IPS DF 4.7 (cell line): ENCODE data around the gene CLASP1.

Experiments
- DNase-seq: peaks from one replicate; pipeline ENCODE4 v3.0.0-alpha.2; 2013; ENCODE audit warnings: low spot score; ENCODE audit errors: extremely low read depth

Gene CLASP1

GRCh38 chr2:121541495-121541894 lies 107.8 kb downstream of the CLASP1 start:
- DNase-seq: no peak

DNA sequence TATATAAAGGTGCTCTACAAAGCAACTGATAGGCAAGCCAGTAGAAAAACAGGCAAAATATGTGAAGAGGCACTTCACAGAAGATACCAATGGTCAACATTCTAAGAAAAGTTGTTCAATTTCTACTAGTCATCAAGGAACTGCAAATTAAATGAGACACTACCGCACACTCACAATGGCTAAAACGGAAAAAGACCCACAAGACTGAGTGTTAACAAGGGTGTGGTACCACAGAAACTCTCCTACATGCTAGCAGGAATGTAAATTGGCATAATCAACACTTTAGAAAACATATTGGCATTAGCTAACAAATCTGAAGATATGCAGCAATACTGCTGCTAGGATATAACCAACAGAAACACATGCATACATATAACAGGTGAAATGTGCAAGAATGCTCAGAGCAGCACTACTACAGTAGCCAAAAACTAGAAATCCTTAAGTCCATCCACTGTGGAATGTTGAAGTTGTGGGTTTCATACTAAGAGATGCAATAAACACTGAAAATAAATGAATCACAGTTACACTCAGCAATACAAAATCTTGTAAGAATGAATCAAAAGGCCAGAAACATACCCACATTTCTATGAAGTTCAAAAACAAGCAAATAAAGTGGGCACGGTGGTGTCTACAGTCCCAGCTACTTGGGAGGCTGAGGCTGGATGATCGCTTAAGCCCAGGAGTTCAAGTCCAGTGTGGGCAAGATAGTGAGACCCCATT lies 109.4 kb downstream of the CLASP1 start:
- DNase-seq: no peak

GRCh38 chr2:121536850-121537557 lies 112.3 kb downstream of the CLASP1 start:
- DNase-seq: no peak

DNA sequence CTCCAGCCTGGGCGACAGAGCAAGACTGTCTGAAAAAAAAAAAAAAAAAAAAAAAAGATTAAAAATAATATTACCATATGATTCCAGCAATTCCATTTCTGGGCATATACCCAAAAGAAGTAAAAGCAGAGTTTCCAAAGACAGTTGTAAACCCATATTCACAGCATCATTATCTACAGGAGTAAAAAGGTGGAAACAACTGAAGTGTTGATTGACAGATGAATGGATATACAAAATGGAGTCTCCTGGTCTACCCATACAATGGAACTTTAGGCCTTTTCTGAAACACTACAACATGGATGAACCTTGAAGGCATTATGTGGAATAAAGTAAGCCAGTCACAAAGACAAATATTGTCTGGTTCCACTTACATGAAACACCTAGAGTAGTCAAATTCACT lies 112.9 kb downstream of the CLASP1 start:
- DNase-seq: no peak

GRCh38 chr2:121534007-121534406 lies 115.3 kb downstream of the CLASP1 start:
- no peak for DNase-seq

- DNase-seq: no peak
These were observed 116.4 kb downstream of the CLASP1 start for GRCh38 chr2:121532894-121533293.

DNA sequence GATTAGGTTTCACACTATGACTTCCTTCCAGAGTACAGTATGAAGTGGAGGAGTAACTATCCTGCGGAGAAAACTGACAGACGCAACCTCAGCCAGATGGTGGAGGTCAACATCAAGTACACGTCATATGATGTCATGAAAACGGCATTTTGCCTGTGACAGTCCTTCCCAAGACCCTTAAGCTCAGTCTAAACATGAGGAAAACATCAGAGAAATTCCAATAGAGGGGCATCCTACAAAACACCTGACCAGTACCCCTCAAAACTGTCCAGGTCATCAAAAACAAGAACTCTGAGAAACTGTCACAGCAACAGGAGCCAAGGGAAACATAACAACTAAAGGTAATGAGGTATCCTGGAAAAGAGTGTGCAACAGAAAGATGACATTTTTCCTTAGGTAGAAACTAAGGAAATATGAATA lies 116.9 kb downstream of the CLASP1 start:
- DNase-seq: no peak

DNA sequence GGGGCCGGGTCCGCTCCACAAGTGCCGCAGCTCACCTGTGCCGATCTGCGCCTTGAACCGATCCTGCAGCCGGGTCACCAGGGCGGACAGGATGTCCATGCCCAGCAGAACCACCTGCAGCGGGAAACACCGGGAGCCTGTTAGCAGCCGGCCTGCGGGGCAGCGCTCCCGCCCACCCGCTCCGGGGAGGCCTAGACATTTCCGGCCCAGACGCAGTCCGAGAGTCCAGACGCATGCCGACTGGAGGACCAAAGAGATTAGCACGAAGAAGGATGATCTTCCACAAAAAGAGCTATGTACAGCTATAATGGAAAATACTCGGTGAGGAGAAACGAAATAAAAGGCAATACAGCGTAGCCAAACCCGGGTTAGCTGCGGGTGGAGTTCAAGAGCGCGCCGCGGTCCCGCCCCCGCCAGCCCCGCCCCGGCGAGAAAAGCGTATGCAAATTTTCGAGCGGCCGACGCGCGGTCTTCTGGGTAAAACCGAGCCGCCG lies 119.0 kb downstream of the CLASP1 start:
- DNase-seq: no peak

GRCh38 chr2:121529439-121530211 lies 119.6 kb downstream of the CLASP1 start:
- DNase-seq: peak; percentile 28

DNA sequence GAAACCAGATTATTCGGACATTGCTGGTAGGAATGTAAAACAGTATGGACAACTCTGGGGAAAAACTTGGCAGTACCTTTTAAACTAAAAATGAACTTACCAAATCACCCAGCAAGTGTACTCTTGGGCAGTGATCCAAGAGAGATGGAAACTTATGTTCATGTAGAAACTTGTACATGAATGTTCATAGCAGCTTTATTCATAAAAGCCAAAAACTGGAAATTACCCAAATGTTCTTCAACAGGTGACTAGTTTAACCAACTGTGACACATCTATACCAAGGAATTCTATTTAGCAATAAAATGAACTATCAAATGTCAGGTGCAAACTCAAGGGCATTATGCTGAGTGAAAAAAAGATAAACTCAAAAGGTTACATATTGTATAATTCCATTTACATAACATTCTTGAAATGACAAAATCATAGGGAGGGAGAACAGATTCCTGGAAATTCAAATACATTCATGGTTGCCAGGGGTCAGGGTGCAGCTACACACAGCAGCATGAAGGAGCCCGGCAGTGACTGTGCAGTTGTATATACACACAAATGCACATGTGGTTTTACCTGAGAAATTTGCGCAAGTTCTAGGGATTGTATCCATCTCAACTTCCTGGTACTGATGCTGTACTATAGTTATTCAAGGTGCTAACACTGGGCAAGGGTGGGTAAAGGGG lies 122.1 kb downstream of the CLASP1 start:
- DNase-seq: no peak

DNA sequence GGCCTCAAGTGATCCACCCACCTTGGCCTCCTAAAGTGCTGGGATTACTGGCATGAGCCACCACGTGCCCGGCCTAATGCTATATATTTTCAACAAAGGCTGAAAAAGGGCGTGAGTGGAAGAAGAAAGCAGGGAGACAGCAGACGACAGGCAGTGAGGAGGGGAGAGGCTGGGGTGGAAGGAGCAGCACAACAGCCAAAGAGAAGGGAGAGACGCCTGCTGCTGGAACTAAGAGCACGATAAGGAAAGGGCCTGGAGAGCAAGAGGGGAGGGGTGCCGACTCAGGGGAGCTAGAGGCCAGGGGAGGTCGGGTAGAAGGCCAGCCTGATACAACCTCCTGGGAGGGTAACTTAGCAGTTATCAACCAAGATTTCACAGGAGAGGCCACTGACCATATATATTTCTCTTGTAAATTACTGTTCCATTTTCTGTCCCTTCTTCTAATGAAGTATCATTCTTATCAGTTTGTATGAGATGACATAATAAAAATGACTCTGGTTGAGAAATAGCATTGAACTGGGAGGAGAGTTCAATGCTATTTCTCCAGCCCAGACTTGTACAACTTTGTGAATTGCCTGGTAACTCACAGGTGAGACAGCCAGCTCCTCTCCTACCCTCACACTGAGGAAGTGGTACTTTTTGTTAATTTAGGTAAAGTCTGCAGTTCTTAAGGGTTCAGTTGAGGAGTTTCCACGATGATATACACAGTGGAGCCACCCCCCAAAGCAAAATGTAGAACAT lies 124.4 kb downstream of the CLASP1 start:
- DNase-seq: no peak

DNA sequence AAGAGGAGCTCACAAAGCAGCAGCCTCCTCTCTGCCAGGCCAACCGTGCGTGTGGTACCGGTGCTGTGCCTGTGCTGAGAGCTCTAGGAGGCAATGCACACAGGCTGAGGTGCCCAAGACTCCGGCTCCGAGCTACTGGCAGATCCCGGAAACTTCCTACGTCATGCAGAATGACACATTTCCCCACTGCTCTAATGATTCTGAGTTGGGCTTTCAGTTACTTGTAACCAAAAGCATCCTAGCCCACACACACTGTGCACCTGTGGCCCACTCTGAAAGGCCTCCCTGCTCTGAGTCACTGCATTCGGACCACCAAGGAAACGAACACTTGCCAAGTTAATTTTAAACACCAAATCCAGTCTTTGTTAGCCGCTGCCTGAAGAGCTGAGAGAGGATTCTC lies 127.9 kb downstream of the CLASP1 start:
- DNase-seq: no peak

- DNase-seq: no peak
These were observed 128.6 kb downstream of the CLASP1 start for GRCh38 chr2:121520641-121520994.

DNA sequence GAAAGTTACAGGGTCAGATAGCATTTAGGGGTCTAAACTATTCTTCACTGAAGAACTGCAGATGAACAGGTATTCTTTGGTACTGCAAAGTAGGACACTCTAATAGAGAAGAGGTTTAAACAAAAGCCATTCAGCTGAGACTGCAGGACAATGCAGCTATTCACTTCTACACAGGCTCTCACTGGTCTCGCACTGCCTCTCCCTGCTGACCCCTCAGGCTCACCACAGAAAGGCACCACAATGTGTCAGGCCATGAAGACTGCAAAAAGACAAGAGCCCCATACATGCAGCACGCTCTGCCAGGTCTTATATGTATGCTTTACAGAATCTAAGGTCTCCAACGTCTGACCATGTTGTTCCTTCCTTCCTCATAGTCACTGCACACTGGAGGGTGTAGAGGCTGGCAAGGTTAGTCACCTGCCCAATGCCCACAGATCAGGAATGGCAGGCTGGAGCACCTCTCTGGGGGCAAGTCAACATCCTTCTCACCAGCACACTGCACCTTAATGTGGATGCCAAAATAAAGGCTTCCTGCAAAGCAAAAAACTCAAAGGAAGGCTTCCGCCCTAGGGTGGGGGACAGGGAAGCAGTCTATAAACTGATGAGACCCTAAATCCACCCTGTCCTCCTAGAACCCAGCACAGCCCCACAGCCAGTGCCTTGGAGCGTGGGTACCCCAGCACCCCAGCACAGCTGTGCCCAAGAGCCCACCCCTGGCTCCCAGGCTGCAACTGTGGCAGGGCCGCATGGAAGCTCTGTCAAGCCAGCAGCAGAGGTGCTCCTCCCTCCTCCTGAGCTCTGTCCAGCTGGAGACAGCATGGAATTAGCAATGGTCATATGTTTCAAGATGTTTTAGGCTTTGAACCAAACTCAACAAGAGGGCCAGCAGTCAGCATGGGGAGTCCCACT lies 129.3 kb downstream of the CLASP1 start:
- DNase-seq: no peak

GRCh38 chr2:121519153-121519552 lies 130.1 kb downstream of the CLASP1 start:
- DNase-seq: no peak

- no peak for DNase-seq
These were observed 135.5 kb downstream of the CLASP1 start for GRCh38 chr2:121513597-121514333.

DNA sequence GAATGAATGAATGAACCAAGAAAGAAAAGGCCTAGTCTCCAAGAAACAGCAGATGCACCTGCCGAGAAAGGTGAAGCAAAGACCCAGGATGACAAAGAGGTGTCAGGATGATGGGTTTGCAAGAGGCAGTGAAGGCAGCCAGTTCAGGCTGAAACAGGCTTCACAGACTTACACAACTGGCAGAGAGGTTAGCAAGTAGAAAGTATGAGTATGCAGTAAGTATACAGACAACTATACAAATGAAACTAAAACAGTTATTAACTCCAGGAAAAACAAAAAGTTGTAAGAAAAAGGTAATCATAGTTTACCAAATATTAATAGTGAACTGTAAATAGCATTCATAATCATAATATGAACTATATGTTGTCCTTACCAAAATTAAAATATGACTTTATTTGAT lies 138.4 kb downstream of the CLASP1 start:
- DNase-seq: no peak

DNA sequence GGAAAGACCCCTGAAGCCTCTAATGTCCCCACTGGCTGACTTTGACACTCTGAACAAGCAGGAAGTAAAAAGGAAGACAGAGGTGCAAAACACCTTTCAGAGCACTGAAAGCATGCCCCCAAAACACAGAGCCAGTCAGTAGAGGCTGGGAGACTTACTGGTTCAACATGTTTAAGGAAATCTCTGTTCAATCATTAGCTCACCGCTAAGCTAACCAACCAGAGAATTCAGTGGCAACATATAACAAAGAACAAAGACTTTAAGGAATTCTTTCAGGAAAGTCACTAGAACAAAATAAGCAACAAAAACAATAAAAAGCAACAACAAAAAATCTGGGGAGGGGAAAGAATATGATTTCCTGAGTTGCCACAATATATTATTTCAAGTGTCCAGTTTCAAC lies 142.6 kb downstream of the CLASP1 start:
- DNase-seq: no peak

GRCh38 chr2:121505986-121506586 lies 143.2 kb downstream of the CLASP1 start:
- no peak for DNase-seq
